Subcutaneous preadipocyte (primary cell): ENCODE measurements around the gene TMEM52B. TPM values are rescaled to one million over a fixed set of nuclear protein-coding genes. Genes with fewer than 3 reads are reported as not detected.

Source experiments
- total RNA-seq: library from RNA; depleted of rRNA; stranded (reverse); fragments of >200 nt; gene quantifications from 2 replicates; pipeline ENCODE4 v1.2.3, GENCODE V29; 2012

Gene TMEM52B
- under 0.01 TPM in 1 of 2 replicates, not detected in the other for total RNA-seq

GRCh38 chr12:10178821-10179220, at the start of gene TMEM52B:
TMEM52B (plus strand) TSS chr12:10179032; CDS start chr12:10179575, 543 bp downstream.

GRCh38 chr12:10130042-10130441, 48.8 kb upstream of the TMEM52B start, which contains the start of gene CLEC7A:
CLEC7A (minus strand) TSS chr12:10130199; CDS start chr12:10130082, 117 bp downstream.

GRCh38 chr12:10171973-10172728, 6.7 kb upstream of the TMEM52B start, which contains the start of gene OLR1:
OLR1 (minus strand) TSS chr12:10172132; CDS start chr12:10172077, 55 bp downstream.

GRCh38 chr12:10212739-10213131, 33.9 kb downstream of the TMEM52B start, which contains the start of gene GABARAPL1:
GABARAPL1 (plus strand) TSS chr12:10212877; CDS start chr12:10213130, 253 bp downstream.

Other genes starting within 250 kb of the TMEM52B start
- gene CLEC2A, start 246.7 kb upstream of the TMEM52B start, total RNA-seq, result not detected in 2 replicates
- not detected in 2 replicates for gene CLEC12A, start 207.6 kb upstream of the TMEM52B start, total RNA-seq
- gene CLEC1B, start 179.9 kb upstream of the TMEM52B start, total RNA-seq, result not detected in 2 replicates
- gene CLEC12B, start 168.4 kb upstream of the TMEM52B start, total RNA-seq, result not detected in 2 replicates
- not detected in 2 replicates for gene CLEC9A, start 148.3 kb upstream of the TMEM52B start, total RNA-seq
- not detected in 2 replicates for gene CLEC1A, start 80.0 kb upstream of the TMEM52B start, total RNA-seq
- gene CLEC7A, start 48.8 kb upstream of the TMEM52B start, total RNA-seq, result not detected in 2 replicates
- gene OLR1, start 6.9 kb upstream of the TMEM52B start, total RNA-seq, result not detected in 2 replicates
- 9.8 and 16.5 TPM in 2 replicates for gene GABARAPL1, start 33.8 kb downstream of the TMEM52B start, total RNA-seq
- gene KLRD1, start 128.8 kb downstream of the TMEM52B start, total RNA-seq, result under 0.01 TPM in 2 replicates
- gene KLRK1, start 211.0 kb downstream of the TMEM52B start, total RNA-seq, result not detected in 2 replicates
- gene KLRC4, start 230.7 kb downstream of the TMEM52B start, total RNA-seq, result not detected in 2 replicates
- gene KLRC3, start 241.6 kb downstream of the TMEM52B start, total RNA-seq, result not detected in 2 replicates